Measurements from ENCODE around the gene RELN. TPM values are rescaled to one million over a fixed set of nuclear protein-coding genes. Genes with fewer than 3 reads are reported as not detected.

The RELN gene
- total RNA-seq, 4 donors from 2014 or later = 16.0 to 52.3 (median 23.6) TPM

- no peaks in the 10 kb centered on the region for H3K27me3 ChIP-seq
- no peaks in the 10 kb centered on the region for H3K36me3 ChIP-seq
- 92% methylated on average over 4 of the region's 4 CpGs for WGBS, 2 donors
- intact Hi-C loops (cut with DNase I) = no loop called here
- H3K4me1 ChIP-seq = no peaks in the 10 kb centered on the region
- H3K27ac ChIP-seq = no peak overlapping the region
- DNase-seq = no peak
- no peak overlapping the region for H3K4me3 ChIP-seq (replicated peaks in 1 of 3)
- H3K9me3 ChIP-seq = no peaks in the 10 kb centered on the region
- no peak for TF ChIP-seq POLR2A (IDR thresholded peaks at IDR 0.05)
- TF ChIP-seq, protein P1, sequence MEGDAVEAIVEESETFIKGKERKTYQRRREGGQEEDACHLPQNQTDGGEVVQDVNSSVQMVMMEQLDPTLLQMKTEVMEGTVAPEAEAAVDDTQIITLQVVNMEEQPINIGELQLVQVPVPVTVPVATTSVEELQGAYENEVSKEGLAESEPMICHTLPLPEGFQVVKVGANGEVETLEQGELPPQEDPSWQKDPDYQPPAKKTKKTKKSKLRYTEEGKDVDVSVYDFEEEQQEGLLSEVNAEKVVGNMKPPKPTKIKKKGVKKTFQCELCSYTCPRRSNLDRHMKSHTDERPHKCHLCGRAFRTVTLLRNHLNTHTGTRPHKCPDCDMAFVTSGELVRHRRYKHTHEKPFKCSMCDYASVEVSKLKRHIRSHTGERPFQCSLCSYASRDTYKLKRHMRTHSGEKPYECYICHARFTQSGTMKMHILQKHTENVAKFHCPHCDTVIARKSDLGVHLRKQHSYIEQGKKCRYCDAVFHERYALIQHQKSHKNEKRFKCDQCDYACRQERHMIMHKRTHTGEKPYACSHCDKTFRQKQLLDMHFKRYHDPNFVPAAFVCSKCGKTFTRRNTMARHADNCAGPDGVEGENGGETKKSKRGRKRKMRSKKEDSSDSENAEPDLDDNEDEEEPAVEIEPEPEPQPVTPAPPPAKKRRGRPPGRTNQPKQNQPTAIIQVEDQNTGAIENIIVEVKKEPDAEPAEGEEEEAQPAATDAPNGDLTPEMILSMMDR (IDR thresholded peaks at IDR 0.05) = no peak
Measured at GRCh38 chr7:104008107-104008506, 18.6 kb upstream of the RELN start.

DNA sequence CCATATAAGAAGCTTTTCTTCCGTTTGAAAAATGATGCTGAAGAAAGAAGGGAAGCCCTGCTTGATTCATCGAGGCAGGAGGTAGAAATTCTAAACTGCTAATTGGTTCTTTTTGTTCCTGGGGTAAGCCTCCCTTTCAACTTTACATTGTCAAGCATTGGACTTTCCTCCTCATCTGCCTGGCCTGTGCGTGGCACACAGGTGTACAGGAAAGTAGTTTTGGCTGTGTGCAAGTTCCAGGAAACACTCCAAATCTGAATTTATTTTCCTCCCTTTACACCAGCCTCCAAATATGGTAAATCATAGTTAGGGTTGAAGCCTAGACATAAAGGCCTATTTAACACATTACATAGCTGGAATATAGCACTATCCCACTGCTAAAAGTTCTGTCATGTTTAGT is 18.2 kb upstream of the RELN start:
- intact Hi-C loops (cut with DNase I) = no loop called here
- H3K27me3 ChIP-seq = no peaks in the 10 kb centered on the region
- TF ChIP-seq POLR2A (IDR thresholded peaks at IDR 0.05) = no peak
- TF ChIP-seq, protein P1 (IDR thresholded peaks at IDR 0.05) = no peak
- no peaks in the 10 kb centered on the region for H3K9me3 ChIP-seq
- DNase-seq = no peak
- H3K27ac ChIP-seq = no peak overlapping the region
- H3K4me1 ChIP-seq = no peaks in the 10 kb centered on the region
- no peak overlapping the region for H3K4me3 ChIP-seq (replicated peaks in 1 of 3)
- H3K36me3 ChIP-seq = no peaks in the 10 kb centered on the region
- WGBS, 2 donors = 82 to 86% methylated on average over 3 of the region's 3 CpGs

DNA sequence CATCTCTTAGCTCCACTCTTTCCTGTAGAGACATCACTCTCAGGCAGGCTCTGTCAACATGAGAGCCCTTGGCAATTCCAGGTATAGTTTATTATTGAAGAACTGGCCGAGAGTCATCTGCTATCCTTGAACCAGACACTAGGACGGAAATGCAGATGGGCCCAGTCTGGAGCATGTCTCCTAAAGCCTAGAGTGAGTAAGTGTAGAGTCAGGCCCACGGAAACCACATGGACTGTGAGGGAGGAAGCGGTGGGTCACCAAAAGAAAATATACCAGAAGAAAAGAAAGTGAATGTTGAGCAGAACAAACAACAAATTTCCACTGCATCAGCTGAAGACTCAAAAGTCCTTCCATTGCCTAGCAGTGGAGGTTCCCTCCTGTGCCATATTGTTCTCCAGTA is 15.7 kb upstream of the RELN start:
- H3K9me3 ChIP-seq = no peaks in the 10 kb centered on the region
- no peak overlapping the region for H3K4me3 ChIP-seq (replicated peaks in 1 of 3)
- no peaks in the 10 kb centered on the region for H3K27me3 ChIP-seq
- no peak for TF ChIP-seq POLR2A (IDR thresholded peaks at IDR 0.05)
- TF ChIP-seq, protein P1 (IDR thresholded peaks at IDR 0.05) = no peak
- DNase-seq = no peak
- H3K4me1 ChIP-seq = no peaks in the 10 kb centered on the region
- 88 to 89% methylated on average over 4 of the region's 4 CpGs for WGBS, 2 donors
- H3K27ac ChIP-seq = no peak overlapping the region
- intact Hi-C loops (cut with DNase I) = no loop called here
- H3K36me3 ChIP-seq = no peaks in the 10 kb centered on the region

- Histone ChIP-seq H3K9me3 (no peaks in the 10 kb centered on the region), H3K27ac (no peak overlapping the region), H3K36me3 (no peaks in the 10 kb centered on the region), H3K4me3 (replicated peaks in 1 of 3) (no peak overlapping the region), H3K4me1 (no peaks in the 10 kb centered on the region), H3K27me3 (no peaks in the 10 kb centered on the region)
- no peak for TF ChIP-seq POLR2A (IDR thresholded peaks at IDR 0.05)
- TF ChIP-seq, protein P1 (IDR thresholded peaks at IDR 0.05) = no peak
- DNase-seq = no peak
- WGBS, 2 donors = 72 to 76% methylated on average over 2 of the region's 2 CpGs
- intact Hi-C loops (cut with DNase I) = no loop called here
Measured at GRCh38 chr7:103996639-103997038, 7.2 kb upstream of the RELN start.

GRCh38 chr7:103996017-103996551 is 6.6 kb upstream of the RELN start:
- no peaks in the 10 kb centered on the region for H3K36me3 ChIP-seq
- H3K27ac ChIP-seq = no peak overlapping the region
- TF ChIP-seq, protein P1 (IDR thresholded peaks at IDR 0.05) = no peak
- no peak for TF ChIP-seq POLR2A (IDR thresholded peaks at IDR 0.05)
- no peaks in the 10 kb centered on the region for H3K27me3 ChIP-seq
- no peaks in the 10 kb centered on the region for H3K4me1 ChIP-seq
- H3K4me3 ChIP-seq (replicated peaks in 1 of 3) = no peak overlapping the region
- 81 to 83% methylated on average over 4 of the region's 4 CpGs for WGBS, 2 donors
- intact Hi-C loops (cut with DNase I) = no loop called here
- H3K9me3 ChIP-seq = no peaks in the 10 kb centered on the region
- no peak for DNase-seq

All from thyroid gland (tissue), 4 donors.